Right ventricle myocardium inferior (tissue), 1 donor: Measurements from ENCODE around the gene C16orf87. TPM values are rescaled to one million over a fixed set of nuclear protein-coding genes. Genes with fewer than 3 reads are reported as not detected.
"Not testable (repeated sequence)": the region's sequence is repeated elsewhere in the genome, so short reads cannot be mapped to it uniquely, and the experiment has no call there.

Source experiments
- ATAC-seq: fragments of 200-7000 bp; cut with Tn5 transposase; one replicate; pipeline ENCODE4 v1.9.1; 2020; ENCODE audit warnings: mild to moderate bottlenecking, moderate library complexity
- DNase-seq: peaks from one replicate; pipeline ENCODE4 v3.0.0; 2021; ENCODE audit errors: missing footprints
- intact Hi-C: fragments of 100-400 bp; cut with DNase I; formaldehyde crosslinking; loops from one replicate; pipeline ENCODE4 v1.11.0; 2022
- total RNA-seq: library from RNA; stranded (reverse); fragmentation: NEBNext Ultra II Directional; extraction: Animal tissue kit (Norgen Biotek cat#: 25700); gene quantifications from one replicate; pipeline ENCODE4 v1.2.1, GENCODE V29; 2021
- donor health status: DM: no; HTN: yes; CAD: no; lungs with severe emphysema.

The C16orf87 gene
- total RNA-seq, 1 donor from 2014 or later, result 13.6 TPM

DNA sequence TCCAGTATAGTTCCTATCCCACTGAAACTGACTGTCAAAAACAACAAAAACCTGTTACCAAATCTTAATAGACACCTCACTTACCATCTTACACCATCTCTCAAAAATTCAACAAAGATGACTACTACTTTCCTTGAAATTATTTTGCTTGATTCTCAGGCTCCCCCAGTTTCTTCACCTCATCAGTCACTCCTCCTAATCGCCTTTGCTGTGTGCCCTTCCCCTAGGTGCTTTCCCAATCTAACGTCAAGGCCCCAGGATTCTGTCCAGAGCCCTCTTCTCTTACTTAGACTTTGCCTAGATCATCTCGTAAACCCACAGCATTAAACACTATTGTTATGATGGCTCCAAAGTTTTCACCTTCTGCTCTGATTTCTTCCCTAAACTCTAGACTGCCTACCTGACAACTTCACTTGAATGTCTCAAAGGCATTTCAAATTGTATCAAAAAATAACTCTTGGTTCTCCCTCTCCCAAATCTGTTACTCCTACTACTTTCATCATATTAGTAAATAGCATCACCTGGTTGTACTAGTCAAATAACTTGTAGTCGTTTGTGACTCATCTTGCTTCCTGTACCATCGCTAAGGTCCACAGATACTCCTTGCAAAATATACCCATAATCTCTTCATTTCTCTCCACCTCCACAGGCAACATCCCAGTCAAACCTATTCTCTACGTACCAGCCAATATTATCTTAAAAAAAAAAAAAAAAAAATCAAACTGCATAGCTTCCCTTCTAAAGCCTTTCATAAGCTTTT is 18.0 kb downstream of the C16orf87 start:
- intact Hi-C loops, result no loop called here
- no peak for DNase-seq
- no peak for ATAC-seq

DNA sequence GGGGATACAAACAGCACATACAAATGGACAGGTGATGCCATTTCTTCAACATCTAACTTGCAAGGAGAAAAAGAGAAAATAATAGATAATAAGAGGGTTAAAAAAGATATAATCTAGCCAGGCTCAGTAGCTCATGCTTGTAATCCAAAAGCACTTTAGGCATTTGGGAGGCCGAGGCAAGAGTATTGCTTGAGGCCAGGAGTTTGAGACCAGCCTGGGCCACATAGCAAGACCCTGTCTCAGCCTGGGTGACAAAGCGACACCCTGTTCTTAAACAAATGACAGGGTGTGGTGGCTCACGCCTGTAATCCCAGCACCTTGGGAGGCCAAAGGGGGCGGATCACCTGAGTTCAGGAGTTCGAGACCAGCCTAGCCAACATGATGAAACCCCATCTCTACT is 19.3 kb downstream of the C16orf87 start:
- no peak for DNase-seq
- ATAC-seq, result no peak
- intact Hi-C loops, result no loop called here

DNA sequence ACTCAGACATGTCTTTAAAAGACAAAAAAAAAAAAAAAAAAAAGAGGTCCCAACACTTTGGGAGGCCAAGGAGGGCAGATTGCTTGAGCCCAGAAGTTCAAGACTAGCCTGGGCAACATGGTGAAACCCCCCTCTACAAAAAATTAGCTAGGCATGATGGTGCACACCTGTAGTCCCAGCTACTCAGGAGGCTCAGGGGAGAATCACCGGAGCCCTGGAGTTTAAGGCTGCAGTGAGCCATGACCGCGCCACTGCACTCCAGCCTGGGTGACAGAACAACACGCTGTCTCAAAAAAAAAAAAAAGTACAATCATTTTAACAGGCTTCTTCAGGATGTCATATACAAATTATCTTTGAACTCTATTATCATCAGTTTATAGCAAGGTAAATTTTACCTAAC is 22.0 kb downstream of the C16orf87 start:
- DNase-seq (no peak), ATAC-seq (no peak)
- intact Hi-C loops, result no loop called here

DNA sequence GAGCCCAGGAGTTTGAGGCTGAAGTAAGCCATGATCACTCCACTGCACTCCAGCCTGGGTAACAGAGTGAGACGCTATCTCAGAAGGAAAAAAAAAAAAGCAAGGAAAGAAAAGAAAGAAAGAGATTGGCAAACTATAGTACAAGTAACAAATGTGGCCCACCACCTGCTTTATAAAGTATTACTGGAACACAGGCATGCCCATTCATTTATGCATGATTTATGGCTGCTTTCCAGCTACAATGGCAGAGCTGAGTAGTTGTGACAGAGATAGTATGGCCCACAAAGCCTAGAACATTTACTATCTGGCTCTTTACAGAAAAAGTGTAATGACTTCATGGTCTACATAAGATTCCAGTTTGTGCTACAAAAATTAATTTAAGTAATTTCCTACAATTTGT is 23.6 kb downstream of the C16orf87 start:
- DNase-seq (no peak), ATAC-seq (no peak)
- intact Hi-C loops, result no loop called here

DNA sequence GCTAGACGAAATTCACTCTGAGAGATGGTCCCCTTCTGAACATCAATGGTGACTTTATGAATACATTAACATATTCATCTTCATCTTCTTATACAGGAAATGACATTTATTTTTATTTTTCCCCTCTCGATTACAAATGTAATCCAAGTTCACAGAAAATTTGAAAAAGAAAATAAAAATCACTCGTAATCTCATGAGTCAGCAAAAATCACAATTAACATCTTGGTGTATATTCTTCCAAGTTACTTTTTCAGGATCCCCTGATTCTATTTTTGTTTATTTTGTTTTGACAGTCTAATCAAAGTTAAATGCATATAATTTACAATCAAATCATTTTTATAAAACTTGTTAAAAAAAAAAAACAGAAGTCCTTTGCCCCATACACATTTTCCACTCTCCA is 27.6 kb downstream of the C16orf87 start:
- no peak for DNase-seq
- no peak for ATAC-seq
- intact Hi-C loops, result loop anchor here (5.0 kb wide), 1 partner anchor 116 kb away; the partner anchor contains the start of genes ORC6 and VPS35

DNA sequence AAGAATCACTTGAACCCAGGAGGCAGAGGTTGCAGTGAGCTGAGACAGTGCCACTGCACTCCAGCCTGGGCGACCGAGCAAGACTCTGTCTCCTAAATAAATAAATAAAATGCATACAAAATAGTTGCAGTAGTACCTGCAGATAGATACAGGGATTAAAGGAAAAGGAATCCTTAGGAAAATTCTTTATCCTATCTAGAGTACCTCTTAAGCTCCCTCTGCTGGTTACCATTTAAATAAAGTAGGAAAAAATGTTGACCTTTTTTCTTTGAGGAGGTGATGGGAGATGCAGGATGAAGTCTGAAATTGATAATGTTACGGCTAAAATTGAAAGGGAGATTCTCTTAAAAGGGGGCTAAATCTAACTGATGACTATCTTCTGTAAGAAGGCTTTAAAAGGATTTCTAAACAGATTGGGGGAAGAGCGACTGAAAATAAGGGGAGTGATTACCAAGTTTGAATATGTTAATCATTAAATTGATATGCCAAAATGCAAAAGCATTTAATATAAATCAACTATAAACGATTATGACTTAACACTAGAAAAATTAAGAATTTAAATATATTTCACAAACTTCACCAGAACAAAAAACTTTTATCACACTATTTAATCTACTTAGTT is 29.4 kb downstream of the C16orf87 start:
- ATAC-seq (peak; percentile 39), DNase-seq (no peak)
- intact Hi-C loops, result loop anchor here (2.0 to 5.0 kb wide), 3 partner anchors 45 to 129 kb away; partner anchors contain the start of genes ORC6 and VPS35

DNA sequence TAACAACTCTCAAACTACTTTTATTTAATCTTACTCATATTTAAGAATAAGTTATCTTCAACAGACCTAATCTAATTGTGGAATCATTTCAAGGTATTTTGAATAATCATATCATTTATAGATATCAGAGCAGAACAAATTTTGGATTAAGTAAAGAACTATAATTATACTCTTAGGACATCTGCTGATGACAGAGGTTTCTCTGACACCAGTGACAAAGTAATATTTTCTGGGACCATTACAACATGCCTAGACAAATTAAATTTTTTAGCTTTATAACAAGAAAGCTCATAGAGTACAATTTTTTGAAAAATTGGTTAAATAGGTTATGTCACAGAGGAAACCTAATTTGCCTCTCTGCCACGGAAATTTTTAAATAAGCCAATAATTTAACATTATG is 30.5 kb downstream of the C16orf87 start:
- intact Hi-C loops, result loop anchor here (2.0 to 5.0 kb wide), 3 partner anchors 44 to 128 kb away; partner anchors contain the start of genes ORC6 and VPS35
- DNase-seq, result no peak
- ATAC-seq, result no peak

DNA sequence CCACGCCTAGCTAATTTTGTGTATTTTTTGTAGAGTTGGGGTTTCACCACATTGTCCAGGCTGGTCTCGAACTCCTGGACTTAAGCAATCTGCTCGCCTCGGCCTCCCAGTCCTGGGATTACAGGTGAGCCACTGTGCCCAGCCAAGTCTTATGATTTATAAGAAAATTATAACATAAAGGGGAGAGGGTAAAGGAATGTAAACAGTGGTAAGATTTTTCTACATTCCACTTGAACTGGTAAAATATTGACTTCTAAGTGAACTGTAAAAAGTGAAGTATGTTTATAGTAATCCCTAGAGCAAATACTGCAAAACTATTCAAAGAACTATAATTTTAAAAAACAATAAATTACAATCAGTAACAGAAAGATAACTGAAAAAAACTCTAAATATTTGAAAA is 33.5 kb downstream of the C16orf87 start:
- ATAC-seq (no peak), DNase-seq (no peak)
- intact Hi-C loops, result no loop called here

DNA sequence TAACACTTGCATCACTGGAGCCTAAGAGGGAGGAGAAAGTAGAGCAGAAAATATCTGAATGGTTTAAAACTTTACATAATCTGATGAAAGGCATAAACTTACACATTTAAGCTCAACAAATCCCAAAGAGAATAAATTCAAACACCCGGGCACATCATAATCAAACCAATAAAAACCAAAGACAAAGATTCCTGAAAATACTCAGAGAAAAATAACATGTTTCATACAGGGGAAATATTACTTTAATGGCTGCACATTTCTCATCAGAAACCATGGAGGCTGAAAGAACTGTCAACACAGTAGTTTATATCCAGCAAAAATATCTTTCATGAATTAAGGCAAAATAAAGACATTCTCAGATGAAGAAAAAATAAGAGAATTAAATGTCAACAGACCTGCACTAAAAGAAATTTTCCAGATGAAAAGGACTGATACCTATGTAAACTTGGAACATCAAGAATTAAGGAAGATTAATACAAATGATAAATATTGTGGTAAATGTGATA is 34.2 kb downstream of the C16orf87 start:
- intact Hi-C loops, result no loop called here
- ATAC-seq (no peak), DNase-seq (no peak)

DNA sequence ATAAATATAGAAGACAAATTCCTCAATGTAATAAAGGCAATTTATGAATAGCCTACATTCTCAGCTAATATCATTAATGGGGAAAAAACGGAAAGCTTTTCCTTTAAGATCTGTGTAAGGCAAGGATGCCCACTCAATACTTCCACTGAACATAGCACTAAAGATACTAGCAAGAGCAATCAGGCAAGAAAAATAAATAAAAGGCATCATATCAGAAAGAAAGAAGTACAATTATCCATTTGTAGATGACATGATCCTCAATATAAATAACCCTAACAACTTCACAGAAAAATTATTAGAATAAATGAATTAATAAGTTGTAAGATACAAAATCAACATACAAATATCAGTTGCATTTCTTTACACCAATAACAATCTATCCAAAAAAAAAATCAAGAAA is 37.1 kb downstream of the C16orf87 start:
- DNase-seq (no peak), ATAC-seq (no peak)
- intact Hi-C loops, result no loop called here

DNA sequence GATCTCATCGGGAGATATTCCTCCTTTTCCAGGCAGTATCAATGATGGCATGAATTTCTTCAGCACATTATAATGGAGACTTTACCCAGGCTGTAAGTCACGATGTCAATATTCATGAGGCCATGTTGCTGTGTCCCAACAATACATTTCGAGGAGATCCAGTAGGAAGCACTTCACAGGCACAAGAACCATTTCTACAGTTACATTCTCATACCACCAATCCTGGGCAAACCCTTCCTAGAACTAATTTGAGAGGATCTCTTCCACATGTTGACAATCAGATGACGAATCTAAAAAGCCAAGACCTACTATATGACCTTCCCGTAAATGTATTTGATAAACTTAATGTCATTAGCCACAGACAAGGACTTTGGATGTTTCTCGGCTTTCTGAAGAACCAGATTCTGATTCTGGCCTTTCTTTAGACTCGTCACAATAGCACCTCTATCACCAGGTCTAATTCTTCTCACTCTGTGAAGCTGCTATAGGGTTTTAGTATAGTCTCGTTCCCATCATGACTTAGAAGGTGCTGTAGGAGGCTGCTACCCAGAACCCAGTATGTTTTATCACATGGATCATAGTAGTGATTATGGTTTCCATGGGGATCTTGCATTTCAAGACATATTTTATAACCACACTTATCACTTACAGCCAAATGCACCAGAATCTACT is 40.2 kb downstream of the C16orf87 start:
- DNase-seq (no peak), ATAC-seq (no peak)
- intact Hi-C loops, result no loop called here

DNA sequence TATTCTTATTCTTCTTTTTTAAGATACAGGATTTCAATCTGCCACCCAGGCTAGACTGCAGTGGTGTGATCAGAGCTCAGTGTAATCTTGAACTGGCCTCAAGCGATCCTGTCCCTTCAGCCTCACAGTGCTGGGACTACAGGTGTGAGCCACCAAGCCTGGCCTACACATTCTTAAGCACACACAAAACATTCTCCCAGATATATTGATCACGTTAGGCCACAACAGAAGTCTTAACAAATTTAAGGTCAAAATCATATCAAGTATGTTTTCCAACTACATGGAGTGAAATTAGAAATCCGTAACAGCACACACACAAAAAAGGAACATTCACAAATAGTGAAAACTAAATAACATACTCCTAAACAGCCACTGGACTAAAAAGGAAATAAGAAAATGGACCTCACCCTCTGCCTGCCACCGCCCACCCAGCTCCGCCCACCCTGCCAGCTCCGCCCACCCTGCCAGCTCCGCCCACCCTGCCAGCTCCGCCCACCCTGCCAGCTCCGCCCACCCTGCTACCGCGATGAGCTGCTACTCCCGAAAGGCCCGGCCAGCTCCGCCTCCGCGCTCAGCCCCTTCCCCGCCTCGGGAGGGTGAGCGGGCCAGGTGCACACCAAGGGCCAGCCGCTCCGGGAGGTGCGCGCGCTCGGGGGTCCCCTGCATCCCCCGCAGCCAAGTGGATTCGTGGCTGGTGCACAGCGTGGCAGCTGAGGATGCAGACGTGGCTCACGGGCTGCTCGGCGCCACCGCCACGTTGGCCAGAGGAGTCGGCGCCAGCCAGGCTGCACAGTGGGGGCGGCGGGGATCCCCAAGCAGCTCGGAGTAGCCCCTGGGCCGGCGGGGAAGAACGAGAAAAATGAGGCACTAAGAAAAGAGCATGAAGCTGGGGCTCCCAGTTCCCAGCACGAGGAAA is 41.2 kb downstream of the C16orf87 start:
- DNase-seq, result peak; percentile 87
- intact Hi-C loops, result no loop called here
- peak; percentile 94 for ATAC-seq

DNA sequence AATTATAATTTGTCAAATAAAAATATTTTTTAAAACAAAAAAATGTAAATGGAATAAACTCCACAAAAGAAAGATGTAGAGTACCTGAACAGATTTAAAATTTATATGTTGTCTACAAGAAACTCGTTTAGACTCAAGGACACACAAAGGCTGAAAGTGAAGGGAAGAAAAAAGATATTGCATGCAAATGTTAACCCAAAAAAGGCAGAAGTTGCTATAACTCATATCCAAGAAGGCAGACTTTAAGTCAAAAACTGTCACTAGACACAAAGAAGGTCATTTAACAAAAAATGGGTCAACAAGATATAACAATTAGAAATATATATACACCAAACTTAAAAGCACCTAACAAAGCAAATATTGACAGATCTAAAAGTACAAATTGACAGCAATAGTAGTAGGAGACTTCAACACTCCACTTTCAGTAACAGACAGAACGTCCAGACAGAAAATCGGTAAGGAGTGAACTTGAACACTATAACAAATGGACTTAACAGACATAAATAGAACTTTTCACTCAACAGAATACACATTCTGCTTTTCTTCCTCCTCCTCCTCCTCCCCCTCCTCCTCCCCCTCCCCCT is 42.0 kb downstream of the C16orf87 start:
- ATAC-seq, result no peak
- intact Hi-C loops, result no loop called here

DNA sequence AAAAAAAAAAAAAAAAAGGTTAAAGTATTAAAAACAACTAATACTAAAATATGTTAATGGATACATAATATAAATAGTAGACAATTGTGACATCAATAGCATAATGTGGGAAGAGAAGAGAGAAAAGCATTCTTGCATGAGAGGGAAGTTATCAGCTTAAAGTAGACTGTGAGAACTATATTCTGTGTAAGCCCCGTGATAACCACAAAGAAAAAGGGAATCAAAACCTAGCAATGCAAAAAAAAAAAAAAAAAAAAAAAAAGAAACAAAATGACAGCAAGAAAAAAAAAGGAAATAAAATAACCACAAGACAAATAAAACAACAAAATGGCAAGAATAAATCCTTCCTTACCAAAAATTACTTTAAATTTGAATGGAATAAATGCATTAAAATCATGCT is 43.1 kb downstream of the C16orf87 start:
- DNase-seq (no peak), ATAC-seq (no peak)
- intact Hi-C loops, result no loop called here

More for the DNA sequence above, 42.0 kb downstream of the C16orf87 start:
- DNase-seq, result no peak

DNA sequence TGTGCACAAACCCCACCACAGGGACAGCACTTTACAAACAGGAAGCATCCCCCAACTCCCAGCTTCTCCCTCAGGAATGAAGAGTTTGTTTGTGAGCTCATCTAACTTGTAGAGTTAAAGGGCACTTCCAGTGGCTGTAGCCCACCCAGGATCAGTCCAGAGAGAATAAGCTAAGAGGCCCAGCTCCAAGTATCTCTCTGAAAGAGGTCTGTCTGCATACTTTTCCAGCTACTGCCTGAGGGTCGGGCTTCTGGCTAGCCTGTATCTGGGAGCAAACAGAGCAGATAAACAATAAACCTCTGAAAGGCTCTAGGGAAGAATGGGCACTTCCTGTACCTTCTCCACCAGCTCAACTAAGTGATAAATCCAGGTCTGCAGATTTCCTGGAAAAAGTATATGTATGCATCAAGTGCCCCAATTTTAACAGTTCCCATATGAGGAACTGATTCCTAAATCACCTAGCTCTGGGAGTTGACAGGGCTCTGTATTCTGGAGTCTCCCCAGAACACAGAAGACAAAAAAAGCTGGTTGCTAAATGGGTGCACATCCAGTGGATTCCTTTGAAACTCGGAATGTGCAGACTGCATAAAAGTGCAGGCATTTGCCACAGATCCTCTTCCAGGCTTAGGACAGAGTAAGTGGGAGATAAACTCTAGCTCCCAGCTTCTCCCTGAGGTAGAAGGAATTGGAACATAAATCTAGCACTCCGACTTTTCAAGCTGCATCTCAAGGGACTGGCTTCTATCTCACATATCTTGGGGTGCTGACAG is 45.7 kb downstream of the C16orf87 start:
- DNase-seq (no peak), ATAC-seq (no peak)
- intact Hi-C loops, result loop anchor here (1.0 kb wide), 1 partner anchor 22 kb away; no protein-coding TSS in a partner anchor

DNA sequence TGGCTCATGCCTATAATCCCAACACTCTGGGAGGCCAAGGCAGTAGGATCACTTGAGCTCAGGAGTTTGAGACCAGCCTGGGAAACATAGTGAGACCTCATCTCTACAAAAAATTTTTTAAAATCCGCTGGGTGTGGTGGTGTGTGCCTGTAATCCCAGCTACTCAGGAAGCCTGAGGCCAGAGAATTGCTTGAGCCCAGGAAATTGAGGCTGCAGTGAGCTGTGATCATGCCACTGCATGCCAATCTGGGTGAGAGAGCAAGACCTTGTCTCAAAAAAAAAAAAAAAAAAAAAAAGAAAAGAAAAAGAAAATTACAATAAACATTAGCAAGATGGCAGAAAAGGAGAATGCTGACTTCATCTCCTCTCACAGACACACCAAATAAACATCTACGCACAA is 46.4 kb downstream of the C16orf87 start:
- DNase-seq, intact Hi-C loops, ATAC-seq: not testable (repeated sequence)

DNA sequence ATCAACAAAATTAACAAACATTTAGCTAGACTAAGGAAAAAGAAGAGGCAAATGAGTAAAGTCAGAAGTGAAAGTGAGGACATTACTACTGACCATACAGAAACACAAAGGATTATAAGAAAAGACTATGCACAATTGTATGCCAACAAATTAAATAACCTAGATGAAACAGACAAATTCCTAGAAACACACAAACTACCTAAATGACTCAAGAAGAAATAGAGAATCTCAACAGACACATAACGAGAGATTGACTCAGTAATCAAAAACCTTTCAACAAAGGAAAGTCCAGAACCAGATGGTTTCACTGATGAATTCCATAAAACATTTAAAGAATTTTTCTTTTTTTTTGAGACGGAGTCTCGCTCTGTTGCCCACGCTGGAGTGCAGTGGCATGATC is 47.2 kb downstream of the C16orf87 start:
- DNase-seq (no peak), ATAC-seq (no peak)
- intact Hi-C loops, result no loop called here

DNA sequence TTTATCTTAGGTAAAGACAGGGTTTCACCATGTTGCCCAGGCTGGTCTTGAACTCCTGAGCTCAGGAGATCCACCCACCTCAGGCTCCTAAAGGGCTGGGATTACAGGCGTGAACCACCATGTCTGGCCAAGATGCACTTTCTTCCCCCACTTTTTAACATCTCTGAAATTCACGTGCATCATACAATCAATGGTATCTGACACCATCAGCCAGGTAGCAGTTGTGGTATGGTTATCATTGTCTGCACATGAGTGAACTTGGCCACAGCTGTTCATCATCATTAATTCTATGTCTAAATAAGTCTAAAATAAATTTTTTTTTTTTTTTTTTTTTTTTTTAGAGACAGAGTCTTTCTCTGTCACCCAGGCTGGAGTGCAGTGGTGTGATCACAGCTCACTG is 48.7 kb downstream of the C16orf87 start:
- no peak for ATAC-seq
- DNase-seq, result no peak
- intact Hi-C loops, result no loop called here
